NCI-H2227 treated with DMSO at 0.1 percent for 48 hours (cell line): Measurements from ENCODE around the gene GMNN.
"Not testable (repeated sequence)": the region's sequence is repeated elsewhere in the genome, so short reads cannot be mapped to it uniquely, and the experiment has no call there.

Source experiments
- DNase-seq: peaks from one replicate; lab custom pipeline; 2025; lab: John Stamatoyannopoulos, UW

The GMNN gene

GRCh38 chr6:24761851-24762250, 12.9 kb upstream of the GMNN start:
- no peak for DNase-seq

- DNase-seq, result no peak
Observed at GRCh38 chr6:24763578-24763977, 11.2 kb upstream of the GMNN start.

- DNase-seq, result not testable (repeated sequence)
Observed at GRCh38 chr6:24764833-24765828, 9.6 kb upstream of the GMNN start.

DNA sequence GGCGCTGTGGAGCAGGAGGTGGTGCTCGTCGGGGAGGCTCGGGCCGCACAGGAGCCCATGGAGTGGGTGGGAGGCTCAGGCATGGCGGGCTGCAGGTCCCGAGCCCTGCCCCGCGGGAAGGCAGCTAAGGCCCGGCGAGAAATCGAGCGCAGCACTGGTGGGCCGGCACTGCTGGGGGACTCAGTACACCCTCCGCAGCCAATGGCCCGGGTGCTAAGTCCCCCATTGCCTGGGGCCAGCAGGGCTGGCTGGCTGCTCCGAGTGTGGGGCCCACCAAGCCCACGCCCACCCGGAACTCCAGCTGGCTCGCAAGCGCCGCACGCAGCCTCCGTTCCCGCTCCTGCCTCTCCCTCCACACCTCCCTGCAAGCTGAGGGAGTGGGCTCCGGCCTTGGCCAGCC, 8.8 kb upstream of the GMNN start:
- DNase-seq, result not testable (repeated sequence)

- DNase-seq, result no peak
Observed at GRCh38 chr6:24766680-24767462, 7.9 kb upstream of the GMNN start.

DNA sequence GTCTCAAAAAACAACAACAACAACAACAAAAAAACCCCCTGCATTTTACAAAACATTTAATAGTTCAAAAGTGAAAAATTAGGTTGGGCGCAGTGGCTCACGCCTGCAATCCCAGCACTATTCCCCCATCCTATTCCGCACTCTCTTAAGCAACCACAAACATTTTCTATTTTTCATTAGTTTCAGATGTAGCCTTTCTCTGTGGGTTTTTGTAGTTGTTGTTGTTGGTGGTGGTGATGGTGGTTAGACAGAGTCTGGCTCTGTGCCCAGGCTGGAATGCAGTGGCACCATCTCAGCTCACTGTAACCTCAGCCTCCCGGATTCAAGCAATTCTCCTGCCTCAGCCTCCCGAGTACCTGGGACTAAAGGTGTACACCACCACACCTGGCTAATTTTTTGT, 6.4 kb upstream of the GMNN start:
- DNase-seq, result no peak

DNA sequence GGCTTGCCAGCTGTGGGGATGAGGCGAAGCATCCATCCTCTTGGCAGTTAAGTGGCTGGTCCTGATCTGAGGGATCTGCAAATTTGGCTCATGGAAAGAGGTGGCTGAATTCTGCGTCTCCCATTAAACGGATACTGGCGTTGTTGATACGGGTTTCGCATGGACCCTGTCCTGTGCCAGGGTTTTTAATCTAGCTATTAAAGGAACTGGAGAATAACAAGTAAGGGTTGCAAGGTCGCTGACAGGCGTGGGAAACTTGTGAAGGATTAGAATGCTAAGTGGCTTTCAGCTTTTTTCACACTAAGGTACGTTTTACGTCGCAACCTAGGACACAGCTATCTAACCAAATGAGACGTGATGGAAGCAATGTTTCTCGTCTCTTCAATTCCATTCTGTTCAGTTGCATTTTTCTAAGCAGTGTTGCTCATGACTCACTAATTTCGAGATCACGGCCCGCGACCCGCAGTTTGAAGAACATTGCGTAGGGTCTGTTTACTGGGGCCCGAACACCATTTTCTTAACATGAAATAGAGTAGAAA, 852 bp downstream of the GMNN start:
- no peak for DNase-seq

- DNase-seq, result no peak
Observed at GRCh38 chr6:24777227-24777626, 2.5 kb downstream of the GMNN start.

DNA sequence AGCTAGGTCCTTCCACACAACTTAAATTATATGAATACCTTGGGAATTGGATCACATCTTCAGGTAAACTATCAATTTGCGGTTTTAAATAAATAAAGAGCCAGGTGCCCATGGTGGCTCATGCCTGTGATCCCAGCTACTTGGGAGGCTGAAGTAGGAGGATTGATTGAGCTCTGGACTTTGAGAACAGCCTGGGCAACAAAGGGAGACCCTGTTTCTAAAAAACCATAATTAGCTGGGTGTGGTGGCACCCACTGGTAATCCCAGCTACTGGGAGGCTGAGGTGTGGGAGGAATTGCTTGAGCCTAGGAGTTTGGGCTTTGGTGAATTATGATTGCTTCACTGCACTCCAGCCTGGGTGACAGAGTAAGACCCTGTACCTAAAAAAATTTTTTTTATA, 3.4 kb downstream of the GMNN start:
- no peak for DNase-seq

DNA sequence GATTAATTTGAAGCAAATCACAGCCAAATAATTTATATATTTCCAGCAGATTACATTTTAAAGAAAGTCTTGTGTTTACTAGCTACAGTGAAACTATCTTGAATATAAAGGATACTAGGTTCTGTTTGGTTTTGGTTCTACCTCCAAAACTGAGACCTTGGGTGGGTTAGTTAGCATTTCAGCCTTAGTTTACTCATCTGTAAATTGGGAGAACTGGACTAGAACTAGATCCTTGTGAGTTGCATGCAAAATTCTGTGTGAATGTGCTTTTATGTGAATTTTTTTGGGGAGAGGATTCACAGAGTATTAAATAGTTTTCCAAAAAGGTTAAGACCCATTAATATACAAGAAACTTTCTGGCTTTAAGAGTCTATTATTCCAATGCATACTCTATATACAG, 4.1 kb downstream of the GMNN start:
- no peak for DNase-seq

GRCh38 chr6:24779416-24780016, 4.8 kb downstream of the GMNN start:
- DNase-seq, result no peak

DNA sequence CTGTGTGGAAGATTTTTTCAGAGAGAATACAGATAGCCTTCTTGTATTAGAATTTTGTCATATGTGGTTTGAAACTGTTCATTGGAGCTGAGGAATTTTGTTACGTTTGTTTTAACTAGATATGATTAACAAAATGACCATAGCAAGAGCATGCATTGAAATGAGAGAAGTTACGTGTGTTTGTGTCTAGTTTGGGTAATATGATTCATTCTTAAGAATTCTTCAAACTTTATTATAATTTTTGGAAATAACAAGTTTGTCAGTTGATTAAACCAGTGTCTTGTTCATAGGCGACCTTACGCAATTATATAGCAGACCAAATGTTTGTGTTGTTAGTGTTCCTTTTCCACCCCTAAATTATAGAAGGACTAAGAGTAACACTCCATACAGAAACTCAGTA, 5.5 kb downstream of the GMNN start:
- DNase-seq, result no peak

- DNase-seq, result no peak
Observed at GRCh38 chr6:24788031-24788665, 13.4 kb downstream of the GMNN start.

- DNase-seq, result no peak
Observed at GRCh38 chr6:24795106-24795505, 20.4 kb downstream of the GMNN start.

DNA sequence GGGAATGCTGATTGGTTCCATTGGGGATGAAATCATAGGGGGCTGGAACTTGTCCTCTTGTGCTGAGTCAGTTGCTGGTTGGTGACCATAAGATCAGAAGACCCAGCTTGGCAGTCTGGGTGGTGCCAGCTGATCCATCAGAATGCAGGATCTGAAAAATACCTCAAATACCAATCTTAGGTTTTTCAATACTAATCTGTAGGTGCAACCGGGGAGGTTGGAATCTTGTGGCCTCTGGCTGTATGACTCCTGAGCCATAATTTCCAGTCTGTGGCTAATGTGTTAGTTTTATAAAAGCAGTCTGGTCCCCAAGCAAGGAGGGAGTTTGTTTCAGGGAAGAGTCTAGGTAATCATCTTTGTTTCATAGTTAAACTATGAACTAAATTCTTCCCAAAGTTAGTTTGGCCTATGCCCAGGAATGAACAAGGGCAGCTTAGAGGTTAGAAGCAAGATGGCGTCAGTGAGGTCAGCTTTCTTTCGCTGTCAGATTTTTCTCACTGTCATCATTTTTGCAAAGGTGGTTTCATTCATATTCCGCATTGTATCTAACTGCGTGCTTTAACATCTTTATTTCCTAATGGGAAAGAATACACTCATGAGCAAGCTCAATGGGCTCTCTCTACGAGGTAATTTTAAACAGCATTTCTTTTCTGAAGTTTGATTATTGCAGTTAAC, 22.0 kb downstream of the GMNN start:
- no peak for DNase-seq

DNA sequence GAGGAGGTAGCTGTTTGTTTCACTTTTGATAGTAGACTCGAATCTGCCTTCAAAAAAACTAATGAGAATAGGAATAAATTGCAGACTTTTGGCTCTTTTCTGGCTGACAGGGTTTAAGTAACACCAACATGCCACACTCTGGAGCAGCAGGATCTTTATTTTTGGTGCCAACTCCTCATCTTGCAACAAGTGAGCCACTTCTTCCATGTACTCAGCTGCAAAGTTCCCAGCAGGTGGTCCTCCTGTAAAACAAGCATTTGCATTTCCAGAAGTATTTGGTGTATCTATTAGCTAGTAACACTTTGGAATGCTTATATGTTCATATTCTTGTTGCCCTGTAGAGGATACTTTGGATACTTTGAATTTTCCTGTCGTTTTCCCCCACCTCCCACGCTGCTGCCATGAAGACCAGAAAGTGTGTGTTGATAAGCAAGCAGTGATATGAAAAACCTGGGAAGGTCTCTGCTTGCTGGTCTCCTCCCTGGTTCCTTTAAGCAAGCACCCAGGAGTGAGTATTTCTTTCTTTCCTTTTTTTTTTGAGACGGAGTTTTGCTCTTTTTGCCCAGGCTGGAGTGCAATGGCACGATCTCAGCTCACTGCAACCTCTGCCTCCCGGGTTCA, 23.0 kb downstream of the GMNN start:
- DNase-seq, result no peak

DNA sequence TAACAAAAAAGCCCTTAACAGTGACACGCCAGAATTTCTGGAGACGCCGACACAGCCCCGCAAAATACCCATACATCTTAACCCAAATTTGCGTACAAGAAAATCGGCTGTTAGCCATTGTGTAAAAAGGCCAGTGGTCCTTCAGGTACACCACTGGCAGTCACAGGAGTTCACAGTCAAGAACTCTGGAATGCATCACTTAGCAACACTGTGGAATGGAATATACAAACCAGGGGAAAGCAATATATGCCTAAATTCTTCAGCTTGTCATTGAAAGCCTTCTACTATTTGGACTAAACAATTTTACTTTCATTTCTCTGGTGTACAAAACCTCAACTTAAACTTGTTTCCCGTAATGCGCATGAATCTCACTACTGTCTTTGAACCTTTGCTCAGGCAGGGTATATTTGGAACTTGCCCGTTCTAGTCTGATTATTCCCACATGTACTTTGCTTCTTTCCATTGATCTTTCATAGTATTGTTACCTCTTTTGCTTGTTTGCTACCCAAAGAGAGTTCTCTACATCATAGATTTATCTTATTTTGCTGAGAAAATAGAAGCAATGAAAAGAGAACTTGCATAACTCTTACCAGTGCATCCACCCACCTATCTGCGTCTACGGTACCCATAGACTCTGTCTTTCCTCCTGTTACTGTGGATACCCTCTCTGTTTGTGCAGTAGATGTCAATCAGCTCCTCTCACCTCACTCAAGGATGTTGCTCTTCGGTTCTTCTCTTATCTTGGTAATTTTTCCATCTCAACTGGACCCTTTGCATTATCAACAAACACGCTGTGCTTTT, 24.2 kb downstream of the GMNN start, which contains the start of gene ARMH2:
TSS of gene ARMH2 (minus strand) at position 178 of the 801 bp plus-strand sequence. CDS start at position 118, 60 bp downstream.
- DNase-seq, result no peak

GRCh38 chr6:24799541-24799915, 24.8 kb downstream of the GMNN start:
- no peak for DNase-seq

GRCh38 chr6:24802271-24803059, 27.7 kb downstream of the GMNN start:
- DNase-seq, result no peak
